Measurements from ENCODE around the gene KCNK2.

Gene KCNK2

DNA sequence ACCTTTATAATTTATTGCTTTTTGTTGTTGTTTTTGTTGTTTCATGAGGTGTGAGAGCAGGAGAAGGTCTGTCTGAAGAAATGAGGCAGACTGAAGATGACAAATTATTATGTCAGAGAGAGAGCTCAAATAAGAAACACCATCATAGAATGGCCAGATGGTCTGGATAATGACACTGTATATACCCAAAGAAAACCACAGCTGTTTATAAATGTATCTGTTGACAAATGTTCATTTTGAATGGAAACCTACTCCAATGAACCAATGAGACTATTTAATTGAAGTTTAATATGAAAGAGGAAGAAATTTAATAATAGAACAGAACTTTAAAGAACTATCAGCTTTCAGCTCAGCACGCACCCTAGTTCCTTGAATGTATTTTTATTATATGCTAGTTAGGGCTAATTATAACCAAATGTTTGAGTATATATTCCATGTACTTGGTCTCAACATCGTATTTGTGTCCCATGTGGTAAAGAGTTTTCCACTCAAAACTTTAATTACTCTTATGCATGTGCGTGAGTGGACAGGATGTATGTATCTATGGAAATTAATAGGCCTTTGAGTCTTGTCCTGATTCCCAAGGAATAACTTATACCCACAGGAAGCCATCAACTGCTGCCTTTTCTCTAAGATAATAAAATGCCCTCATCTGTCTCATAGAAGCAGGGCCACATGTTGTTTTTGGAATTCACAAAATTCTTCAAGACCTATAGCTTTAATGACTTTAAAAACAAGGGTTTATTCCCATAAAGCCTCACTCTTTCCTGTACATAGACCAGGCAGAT lies 202.7 kb downstream of the KCNK2 start:
- no peak overlapping the region for H3K4me3 ChIP-seq (ENCODE audit: low read length)
- TF ChIP-seq, protein P1, sequence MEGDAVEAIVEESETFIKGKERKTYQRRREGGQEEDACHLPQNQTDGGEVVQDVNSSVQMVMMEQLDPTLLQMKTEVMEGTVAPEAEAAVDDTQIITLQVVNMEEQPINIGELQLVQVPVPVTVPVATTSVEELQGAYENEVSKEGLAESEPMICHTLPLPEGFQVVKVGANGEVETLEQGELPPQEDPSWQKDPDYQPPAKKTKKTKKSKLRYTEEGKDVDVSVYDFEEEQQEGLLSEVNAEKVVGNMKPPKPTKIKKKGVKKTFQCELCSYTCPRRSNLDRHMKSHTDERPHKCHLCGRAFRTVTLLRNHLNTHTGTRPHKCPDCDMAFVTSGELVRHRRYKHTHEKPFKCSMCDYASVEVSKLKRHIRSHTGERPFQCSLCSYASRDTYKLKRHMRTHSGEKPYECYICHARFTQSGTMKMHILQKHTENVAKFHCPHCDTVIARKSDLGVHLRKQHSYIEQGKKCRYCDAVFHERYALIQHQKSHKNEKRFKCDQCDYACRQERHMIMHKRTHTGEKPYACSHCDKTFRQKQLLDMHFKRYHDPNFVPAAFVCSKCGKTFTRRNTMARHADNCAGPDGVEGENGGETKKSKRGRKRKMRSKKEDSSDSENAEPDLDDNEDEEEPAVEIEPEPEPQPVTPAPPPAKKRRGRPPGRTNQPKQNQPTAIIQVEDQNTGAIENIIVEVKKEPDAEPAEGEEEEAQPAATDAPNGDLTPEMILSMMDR (IDR thresholded peaks at IDR 0.05; ENCODE audit: insufficient read depth, low read depth, low read length, missing control alignments): no peak
- no peak for DNase-seq (ENCODE audit: low read depth)
